ENCODE results near the gene CD74.

DNA sequence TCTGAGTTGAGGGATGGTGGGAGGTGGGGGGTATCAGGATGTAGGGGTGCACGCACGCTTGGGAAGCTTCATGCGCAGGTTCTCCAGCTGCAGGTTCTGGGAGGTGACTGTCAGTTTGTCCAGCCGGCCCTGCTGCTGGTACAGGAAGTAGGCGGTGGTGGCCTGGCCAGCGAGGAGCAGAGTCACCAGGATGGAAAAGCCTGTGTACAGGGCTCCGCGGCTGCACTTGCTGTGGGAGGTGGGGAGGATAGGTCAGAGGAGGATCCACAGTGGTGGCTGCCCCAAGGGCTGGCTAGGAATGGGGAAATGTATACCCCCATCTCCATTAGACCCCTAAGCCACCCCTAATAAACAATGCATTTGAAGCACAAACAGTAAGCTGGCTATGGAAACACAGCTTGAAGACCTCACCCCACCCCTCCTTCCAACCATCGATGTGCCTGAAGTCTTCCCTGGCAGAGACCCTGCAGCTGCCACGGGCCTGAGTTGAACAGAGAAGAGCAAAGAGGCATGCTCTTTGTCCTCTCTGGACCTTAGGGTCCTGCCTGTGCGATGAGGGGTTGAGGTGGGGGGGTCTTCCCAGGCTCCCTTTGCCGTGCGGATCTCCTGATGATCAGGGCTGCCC, 5.5 kb downstream of the CD74 start:
- TF ChIP-seq RAD21 (IDR thresholded peaks at IDR 0.05; ENCODE audit: low read length) (no peak), BHLHE40 (IDR thresholded peaks at IDR 0.05; ENCODE audit: low read depth, low read length) (no peak)
- TF ChIP-seq, protein P1, sequence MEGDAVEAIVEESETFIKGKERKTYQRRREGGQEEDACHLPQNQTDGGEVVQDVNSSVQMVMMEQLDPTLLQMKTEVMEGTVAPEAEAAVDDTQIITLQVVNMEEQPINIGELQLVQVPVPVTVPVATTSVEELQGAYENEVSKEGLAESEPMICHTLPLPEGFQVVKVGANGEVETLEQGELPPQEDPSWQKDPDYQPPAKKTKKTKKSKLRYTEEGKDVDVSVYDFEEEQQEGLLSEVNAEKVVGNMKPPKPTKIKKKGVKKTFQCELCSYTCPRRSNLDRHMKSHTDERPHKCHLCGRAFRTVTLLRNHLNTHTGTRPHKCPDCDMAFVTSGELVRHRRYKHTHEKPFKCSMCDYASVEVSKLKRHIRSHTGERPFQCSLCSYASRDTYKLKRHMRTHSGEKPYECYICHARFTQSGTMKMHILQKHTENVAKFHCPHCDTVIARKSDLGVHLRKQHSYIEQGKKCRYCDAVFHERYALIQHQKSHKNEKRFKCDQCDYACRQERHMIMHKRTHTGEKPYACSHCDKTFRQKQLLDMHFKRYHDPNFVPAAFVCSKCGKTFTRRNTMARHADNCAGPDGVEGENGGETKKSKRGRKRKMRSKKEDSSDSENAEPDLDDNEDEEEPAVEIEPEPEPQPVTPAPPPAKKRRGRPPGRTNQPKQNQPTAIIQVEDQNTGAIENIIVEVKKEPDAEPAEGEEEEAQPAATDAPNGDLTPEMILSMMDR (conservative IDR thresholded peaks at IDR 0.05; ENCODE audit: low read depth, low read length): no peak
- TF ChIP-seq, protein P2, sequence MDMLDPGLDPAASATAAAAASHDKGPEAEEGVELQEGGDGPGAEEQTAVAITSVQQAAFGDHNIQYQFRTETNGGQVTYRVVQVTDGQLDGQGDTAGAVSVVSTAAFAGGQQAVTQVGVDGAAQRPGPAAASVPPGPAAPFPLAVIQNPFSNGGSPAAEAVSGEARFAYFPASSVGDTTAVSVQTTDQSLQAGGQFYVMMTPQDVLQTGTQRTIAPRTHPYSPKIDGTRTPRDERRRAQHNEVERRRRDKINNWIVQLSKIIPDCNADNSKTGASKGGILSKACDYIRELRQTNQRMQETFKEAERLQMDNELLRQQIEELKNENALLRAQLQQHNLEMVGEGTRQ (IDR thresholded peaks at IDR 0.05; ENCODE audit: low read depth, low read length): no peak
- TF ChIP-seq, protein P3, sequence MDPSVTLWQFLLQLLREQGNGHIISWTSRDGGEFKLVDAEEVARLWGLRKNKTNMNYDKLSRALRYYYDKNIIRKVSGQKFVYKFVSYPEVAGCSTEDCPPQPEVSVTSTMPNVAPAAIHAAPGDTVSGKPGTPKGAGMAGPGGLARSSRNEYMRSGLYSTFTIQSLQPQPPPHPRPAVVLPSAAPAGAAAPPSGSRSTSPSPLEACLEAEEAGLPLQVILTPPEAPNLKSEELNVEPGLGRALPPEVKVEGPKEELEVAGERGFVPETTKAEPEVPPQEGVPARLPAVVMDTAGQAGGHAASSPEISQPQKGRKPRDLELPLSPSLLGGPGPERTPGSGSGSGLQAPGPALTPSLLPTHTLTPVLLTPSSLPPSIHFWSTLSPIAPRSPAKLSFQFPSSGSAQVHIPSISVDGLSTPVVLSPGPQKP (IDR thresholded peaks at IDR 0.05; ENCODE audit: borderline replicate concordance, low read depth, low read length): no peak
